ENCODE data around the gene CEP162. TPM values are rescaled to one million over a fixed set of nuclear protein-coding genes. Genes with fewer than 3 reads are reported as not detected.
"Not testable (repeated sequence)": the region's sequence is repeated elsewhere in the genome, so short reads cannot be mapped to it uniquely, and the experiment has no call there.

The CEP162 gene
- total and polyA plus RNA-seq, 8 donors = 1.4 to 33.9 (median 8.0) TPM

DNA sequence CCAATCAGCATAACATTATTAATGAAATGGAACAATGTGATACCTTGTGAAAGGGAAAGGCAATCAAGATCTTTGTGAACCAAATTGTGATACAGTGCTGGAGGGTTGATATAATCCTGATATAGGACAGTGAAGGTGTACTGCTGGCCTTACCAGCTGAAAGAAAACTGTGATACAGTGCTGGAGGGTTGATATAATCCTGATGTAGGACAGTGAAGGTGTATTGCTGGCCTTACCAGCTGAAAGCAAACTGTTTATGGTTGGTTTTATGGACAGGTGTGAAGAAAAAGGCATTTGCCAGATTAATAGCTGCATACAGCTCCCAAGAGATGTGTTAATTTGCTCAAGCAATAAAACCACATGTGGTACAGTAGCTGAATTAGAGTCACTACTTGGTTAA lies 119.9 kb downstream of the CEP162 start:
- DNase-seq = no peak
- H3K27ac ChIP-seq = no peak overlapping the region
- H3K36me3 ChIP-seq = no peaks in the 10 kb centered on the region
- no peak overlapping the region for H3K4me3 ChIP-seq
- no peaks in the 10 kb centered on the region for H3K4me1 ChIP-seq
- no peaks in the 10 kb centered on the region for H3K9me3 ChIP-seq
- intact Hi-C loops (cut with DNase I; ENCODE audit: low total_unique reads) = no loop called here
- no peaks in the 10 kb centered on the region for H3K27me3 ChIP-seq
- TF ChIP-seq, protein P1, sequence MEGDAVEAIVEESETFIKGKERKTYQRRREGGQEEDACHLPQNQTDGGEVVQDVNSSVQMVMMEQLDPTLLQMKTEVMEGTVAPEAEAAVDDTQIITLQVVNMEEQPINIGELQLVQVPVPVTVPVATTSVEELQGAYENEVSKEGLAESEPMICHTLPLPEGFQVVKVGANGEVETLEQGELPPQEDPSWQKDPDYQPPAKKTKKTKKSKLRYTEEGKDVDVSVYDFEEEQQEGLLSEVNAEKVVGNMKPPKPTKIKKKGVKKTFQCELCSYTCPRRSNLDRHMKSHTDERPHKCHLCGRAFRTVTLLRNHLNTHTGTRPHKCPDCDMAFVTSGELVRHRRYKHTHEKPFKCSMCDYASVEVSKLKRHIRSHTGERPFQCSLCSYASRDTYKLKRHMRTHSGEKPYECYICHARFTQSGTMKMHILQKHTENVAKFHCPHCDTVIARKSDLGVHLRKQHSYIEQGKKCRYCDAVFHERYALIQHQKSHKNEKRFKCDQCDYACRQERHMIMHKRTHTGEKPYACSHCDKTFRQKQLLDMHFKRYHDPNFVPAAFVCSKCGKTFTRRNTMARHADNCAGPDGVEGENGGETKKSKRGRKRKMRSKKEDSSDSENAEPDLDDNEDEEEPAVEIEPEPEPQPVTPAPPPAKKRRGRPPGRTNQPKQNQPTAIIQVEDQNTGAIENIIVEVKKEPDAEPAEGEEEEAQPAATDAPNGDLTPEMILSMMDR (IDR thresholded peaks at IDR 0.05) = no peak
- TF ChIP-seq POLR2A (IDR thresholded peaks at IDR 0.05) (no peak), EP300 (IDR thresholded peaks at IDR 0.05) (no peak), POLR2AphosphoS5 (IDR thresholded peaks at IDR 0.05) (no peak)

DNA sequence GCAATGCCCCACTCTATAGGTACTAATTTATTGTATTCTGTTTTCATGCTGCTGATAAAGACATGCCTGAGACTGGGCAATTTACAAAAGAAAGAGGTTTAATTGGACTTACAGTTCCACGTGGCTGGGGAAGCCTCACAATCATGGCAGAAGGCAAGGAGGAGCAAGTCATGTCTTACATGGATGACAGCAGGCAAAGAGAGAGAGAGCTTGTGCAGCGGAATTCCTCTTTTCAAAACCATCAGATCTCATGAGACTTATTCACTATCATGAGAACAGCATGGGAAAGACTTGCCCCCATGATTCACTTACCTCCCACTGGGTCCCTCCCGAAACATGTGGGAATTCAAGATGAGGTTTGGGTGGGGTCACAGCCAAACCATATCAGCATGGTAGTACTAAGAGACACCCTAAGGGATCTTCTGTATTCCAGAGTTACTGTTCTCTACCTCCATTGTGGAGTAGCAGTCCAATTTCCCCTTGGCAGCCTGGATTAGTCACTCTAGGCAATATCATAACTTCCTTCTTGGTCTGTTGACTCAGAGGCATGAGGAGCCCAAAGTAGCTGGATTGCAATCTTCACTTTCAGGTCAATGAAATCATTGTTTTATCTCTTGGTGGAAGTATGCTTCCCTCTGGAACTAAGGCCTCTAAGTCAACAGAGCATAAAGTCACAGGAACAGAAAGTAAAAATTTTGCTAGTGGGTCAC lies 122.1 kb downstream of the CEP162 start:
- H3K4me3 ChIP-seq; H3K27ac ChIP-seq; H3K9me3 ChIP-seq; intact Hi-C loops (cut with DNase I; ENCODE audit: low total_unique reads); H3K36me3 ChIP-seq; H3K4me1 ChIP-seq; H3K27me3 ChIP-seq; DNase-seq: not testable (repeated sequence)
- WGBS, 5 donors = 81 to 95% (median 87%) methylated on average over 3 of the region's 3 CpGs

DNA sequence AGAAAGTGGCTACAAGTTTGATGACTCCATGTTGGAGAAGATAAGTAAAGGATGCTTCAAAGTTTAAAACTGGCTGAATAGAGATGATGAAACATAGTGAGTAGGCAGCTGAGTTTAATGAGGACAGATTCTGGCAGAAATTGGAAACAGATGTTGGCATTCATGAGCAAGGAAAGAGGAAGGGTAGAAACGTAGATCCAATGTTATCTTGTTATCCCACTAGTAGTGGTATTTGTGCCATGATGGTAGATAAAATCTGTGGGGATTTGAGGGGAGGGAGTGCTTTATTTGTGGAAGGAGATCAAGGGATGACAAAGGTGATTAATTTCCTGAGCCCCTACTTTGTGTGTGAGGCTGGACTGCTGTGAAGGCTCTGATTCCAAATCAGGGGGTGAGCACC lies 124.4 kb downstream of the CEP162 start:
- Histone ChIP-seq H3K9me3 (no peaks in the 10 kb centered on the region), H3K4me1 (no peaks in the 10 kb centered on the region), H3K27ac (no peak overlapping the region), H3K4me3 (no peak overlapping the region), H3K36me3 (no peaks in the 10 kb centered on the region), H3K27me3 (no peaks in the 10 kb centered on the region)
- 17 to 29% (median 19%) methylated on average over 1 of the region's 1 CpG for WGBS, 5 donors
- no peak for TF ChIP-seq POLR2A (IDR thresholded peaks at IDR 0.05)
- TF ChIP-seq, protein P1 (IDR thresholded peaks at IDR 0.05) = no peak
- no peak for TF ChIP-seq EP300 (IDR thresholded peaks at IDR 0.05)
- no peak for TF ChIP-seq POLR2AphosphoS5 (IDR thresholded peaks at IDR 0.05)
- intact Hi-C loops (cut with DNase I; ENCODE audit: low total_unique reads) = no loop called here
- DNase-seq = no peak

DNA sequence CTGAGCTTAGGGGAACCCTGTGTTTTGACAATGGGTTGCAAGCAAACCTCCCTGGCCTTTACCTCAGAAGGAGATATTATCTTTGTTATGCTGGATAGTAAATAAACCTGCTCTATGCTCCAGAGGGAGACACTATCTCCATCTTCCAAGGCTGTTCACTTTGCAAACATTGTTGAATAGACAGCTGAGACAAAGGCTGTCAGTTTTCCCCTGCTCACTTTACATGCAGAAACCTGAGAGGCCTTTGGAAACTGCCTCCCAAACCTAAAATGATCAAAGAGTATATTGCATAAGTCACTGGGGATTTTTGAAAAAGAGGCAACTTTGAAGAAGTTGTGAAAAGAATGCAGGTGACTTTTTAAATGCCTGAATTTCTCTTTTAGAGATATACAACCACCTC lies 132.3 kb downstream of the CEP162 start:
- no peaks in the 10 kb centered on the region for H3K27me3 ChIP-seq
- H3K27ac ChIP-seq = no peak overlapping the region
- no peak for DNase-seq
- intact Hi-C loops (cut with DNase I; ENCODE audit: low total_unique reads) = no loop called here
- H3K4me3 ChIP-seq = no peak overlapping the region
- H3K9me3 ChIP-seq = peaks cover 0 to 4% (median 0%) of the 10 kb centered on the region in 4 donors
- TF ChIP-seq, protein P1 (IDR thresholded peaks at IDR 0.05) = no peak
- no peak for TF ChIP-seq POLR2AphosphoS5 (IDR thresholded peaks at IDR 0.05)
- H3K36me3 ChIP-seq = no peaks in the 10 kb centered on the region
- H3K4me1 ChIP-seq = no peaks in the 10 kb centered on the region

Data from stomach (tissue), 9 donors.